ENCODE results near the gene ERGIC3.
"Not testable (repeated sequence)": the region's sequence is repeated elsewhere in the genome, so short reads cannot be mapped to it uniquely, and the experiment has no call there.

Gene ERGIC3

GRCh38 chr20:35523298-35523888, 18.5 kb upstream of the ERGIC3 start:
- no peak for DNase-seq

GRCh38 chr20:35525639-35526038, 16.2 kb upstream of the ERGIC3 start:
- no peak for DNase-seq

GRCh38 chr20:35527122-35527769, 14.6 kb upstream of the ERGIC3 start:
- no peak for DNase-seq

DNA sequence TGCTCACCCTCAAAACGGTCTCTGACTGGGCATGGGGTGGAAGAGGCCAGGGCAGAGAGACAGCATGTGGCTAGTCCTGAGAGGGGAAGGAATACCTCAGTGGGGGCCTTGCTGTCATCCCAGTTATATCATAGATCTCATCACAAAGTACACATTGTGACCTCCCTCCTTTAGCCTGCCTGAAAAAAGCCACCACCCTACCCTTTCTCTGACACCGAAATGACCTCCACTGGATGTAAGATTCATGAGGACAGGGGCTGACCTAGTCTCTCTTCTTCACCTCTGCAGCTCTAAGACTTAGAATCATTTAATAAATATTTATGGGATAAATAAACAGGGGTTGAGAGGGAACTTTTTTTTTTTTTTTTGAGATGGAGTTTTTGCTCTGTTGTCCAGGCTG, 12.3 kb upstream of the ERGIC3 start, which contains the start of gene C20orf173:
Gene C20orf173, minus strand, starts transcription at position 101 of the 400 bp plus-strand sequence. CDS start 279 bp downstream, outside the sequence.
- no peak for DNase-seq

DNA sequence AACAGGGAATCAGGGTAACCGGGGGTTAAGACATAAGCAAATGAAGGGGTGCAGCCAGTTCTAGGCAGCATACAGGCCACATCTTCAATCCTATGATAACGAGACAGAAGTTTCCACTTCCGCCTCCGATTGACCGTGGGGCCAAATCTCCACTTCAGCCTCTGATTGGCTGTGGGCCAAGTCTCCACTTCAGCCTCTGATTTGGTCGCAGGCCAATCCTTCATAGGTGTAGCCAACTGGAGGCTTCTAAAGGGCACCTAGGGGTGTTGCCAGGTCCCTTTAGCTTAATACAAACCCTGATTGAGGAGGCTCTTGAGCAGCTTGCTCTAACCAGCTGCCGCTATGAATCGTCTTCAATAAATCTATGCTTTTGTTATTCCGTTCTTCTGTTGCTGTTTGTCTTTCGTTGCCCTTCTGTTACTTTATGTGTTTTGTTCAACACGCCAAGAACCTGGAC, 2.1 kb upstream of the ERGIC3 start:
- no peak for DNase-seq

DNA sequence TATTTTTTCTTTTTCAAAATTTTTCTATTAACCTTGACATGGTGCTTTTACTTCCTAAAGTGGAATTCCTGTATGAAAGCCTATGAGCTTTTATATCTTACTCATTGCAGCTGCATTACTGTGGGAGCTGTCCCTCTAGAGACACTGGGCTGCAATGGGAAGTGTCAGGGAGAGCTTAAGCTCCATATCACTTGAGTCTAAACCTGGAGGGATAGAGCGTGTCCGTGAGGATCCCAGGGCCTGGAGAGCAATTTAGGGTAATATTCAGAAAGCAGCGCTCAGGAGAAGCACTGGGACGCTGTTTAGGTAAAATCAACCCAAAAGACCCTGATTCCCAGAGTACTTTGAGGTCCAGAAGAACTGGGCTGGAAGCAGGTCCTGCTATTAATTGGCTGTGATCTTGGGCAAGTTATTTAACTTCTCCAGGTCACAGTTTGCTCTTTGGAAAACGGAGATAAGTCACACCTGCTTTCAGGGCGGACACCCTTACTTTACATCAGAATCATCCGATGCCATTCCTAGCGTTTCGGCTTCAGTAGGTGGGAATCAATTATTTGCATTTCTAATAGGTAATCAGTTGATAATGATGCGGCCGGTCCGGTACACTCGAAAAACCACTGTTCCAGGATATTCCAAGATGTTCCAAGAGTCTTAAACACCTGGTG, 628 bp upstream of the ERGIC3 start:
- DNase-seq = no peak

GRCh38 chr20:35542990-35543389, 1.1 kb downstream of the ERGIC3 start:
- no peak for DNase-seq

DNA sequence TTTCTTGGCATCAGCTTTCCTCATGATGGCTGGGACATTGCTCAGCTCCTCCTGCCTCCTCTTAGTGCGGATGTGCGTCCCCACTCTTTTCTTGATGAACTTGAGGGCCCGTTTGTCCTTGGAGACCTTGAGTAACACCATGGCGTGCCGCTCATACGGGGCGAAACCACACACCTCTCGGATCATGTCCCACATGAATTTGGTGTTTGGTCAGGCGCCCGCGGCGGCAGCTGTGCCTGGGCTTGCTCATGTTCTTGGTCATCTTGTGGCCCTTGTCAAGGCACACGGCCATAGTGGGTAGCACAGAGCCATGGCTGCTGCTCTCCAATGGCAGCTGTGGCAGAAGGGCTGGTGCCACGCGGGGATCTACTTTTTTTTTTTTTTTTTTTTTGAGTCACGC, 2.6 kb downstream of the ERGIC3 start:
- no peak for DNase-seq

DNA sequence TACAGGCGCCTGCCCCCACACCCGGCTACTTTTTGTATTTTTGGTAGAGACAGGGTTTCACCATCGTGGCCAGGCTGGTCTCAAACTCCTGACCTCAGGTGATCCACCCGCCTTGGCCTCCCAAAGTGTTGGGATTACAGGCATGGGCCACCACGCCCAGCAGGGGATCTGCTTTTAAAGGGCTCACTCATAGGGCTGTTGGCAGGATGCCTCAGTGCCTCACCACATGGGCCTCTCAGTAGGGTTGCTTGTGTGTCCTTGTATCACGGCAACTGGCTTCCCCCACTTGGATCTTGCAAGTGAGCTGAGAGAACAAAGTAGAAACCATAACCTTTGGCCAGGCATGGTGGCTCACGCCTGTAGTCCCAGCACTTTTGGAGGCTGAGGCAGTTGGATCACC, 3.1 kb downstream of the ERGIC3 start:
- DNase-seq = not testable (repeated sequence)

DNA sequence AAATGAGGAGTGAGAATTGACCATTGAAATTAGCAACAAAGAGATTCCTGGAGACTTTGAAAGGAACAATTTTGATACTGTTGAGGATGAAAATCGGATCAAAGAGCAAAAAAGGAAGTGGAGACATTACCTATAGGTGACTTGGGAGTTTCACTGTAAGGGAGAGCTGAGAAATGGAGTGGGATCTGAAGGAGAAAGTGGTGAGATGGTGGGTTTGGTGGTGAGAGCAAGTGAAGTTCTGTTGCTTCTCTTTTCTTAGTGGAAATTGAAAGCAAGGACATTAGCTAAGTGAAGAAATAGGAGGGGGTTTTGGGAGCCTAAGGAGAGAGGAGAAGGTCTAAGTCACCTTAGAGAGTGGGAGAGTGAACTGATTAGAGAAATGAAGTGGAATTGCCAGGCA, 4.2 kb downstream of the ERGIC3 start:
- no peak for DNase-seq

GRCh38 chr20:35547329-35547728, 5.5 kb downstream of the ERGIC3 start:
- DNase-seq = no peak

DNA sequence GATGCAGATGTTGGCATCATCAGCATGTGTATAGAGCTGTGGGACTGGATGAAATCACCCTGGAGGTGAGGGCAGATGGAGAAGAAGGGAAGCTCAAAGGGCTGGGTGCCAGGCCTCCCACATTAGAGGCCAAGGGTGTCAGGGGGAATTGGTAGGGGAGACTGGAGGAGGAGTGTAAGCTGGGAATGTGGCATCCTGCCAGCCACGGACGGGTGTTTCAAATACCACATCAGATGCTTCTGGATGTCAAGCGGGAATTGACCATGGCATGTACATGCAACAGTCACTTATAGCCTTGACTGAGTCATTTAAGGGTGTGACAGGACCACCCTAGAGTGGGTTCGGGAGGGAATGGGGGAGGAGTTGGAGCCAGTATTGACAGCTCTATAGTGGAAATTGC, 9.6 kb downstream of the ERGIC3 start:
- DNase-seq = no peak

GRCh38 chr20:35552914-35553313, 11.0 kb downstream of the ERGIC3 start:
- no peak for DNase-seq

DNA sequence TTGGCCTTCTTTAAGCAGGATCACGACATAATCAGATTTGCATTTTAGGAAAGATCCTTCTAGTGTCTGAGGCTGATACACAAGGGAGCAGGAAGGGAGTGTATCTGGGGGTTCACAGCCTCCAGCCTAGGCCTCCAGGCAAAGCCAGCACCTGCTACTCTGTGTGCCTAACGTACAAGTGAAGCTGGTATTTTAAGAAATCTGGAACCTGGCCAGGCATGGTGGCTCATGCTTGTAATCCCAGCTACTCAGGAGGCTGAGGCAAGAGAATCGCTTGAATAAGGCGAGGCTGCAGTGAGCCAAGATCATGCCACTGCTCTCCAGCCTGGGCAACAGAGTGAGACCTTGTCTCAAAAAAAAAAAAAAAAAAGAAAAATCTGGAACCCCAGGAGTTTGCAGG, 13.6 kb downstream of the ERGIC3 start:
- DNase-seq = not testable (repeated sequence)

GRCh38 chr20:35555951-35556645, 14.2 kb downstream of the ERGIC3 start:
- DNase-seq = no peak

- DNase-seq = no peak
Measured at GRCh38 chr20:35556871-35557270, 15.0 kb downstream of the ERGIC3 start.

GRCh38 chr20:35558451-35558850, 16.6 kb downstream of the ERGIC3 start:
- DNase-seq = no peak

DNA sequence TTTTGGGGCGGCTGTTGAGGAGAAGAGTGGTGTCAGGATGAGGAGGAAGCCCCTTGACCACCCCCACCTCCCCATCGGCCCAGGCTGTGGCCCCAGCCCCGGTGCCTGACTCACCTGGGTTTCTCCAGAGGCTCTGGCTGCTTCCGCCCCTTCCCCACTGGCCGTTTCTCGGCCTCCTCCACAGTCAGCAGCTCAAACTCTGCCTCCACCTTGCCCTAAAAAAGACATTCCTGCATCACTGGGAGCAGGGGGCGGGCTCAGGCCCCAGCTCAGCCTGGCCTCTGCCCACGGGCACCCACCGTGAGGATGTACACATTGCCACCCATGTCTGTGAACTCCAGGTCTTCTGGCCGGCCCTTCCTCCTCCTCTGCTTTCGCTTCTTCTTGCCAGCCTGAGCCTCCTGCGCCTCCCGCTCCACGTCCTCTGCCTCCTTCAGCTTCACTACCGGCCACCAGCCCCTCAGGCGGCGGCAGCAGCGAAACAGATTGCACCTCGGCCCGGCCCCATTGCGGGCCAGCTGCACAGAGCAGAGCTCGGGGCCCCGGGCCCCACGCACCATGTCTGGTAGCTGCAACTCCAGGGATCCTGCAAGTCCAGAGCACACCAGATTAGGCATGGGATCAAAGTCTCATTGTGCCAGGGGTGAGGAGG, 17.3 kb downstream of the ERGIC3 start:
- DNase-seq = no peak

DNA sequence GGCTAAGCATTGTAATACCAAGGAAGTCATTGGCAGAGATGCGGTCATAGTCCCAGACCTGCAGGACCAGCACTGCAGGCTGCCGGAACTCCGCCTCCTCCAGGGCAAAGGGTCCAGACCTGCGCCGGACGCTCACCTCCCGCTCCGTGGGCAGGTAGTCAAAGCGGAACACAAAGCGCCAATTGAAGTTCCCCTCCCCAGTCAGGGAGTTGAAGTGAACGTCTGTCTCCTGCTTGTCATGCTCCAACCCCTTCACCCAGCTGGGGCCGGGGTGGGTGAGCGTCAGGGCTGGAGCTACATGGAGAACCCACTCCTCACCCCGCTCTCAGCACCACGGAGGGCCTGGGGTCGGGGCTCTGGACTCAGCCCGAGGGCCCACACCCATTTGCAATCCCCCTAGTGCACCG, 18.2 kb downstream of the ERGIC3 start:
- no peak for DNase-seq

- DNase-seq = no peak
Measured at GRCh38 chr20:35560541-35560940, 18.7 kb downstream of the ERGIC3 start.

- DNase-seq = no peak
Measured at GRCh38 chr20:35561268-35561667, 19.4 kb downstream of the ERGIC3 start.

GRCh38 chr20:35561671-35562070, 19.8 kb downstream of the ERGIC3 start:
- no peak for DNase-seq

DNA sequence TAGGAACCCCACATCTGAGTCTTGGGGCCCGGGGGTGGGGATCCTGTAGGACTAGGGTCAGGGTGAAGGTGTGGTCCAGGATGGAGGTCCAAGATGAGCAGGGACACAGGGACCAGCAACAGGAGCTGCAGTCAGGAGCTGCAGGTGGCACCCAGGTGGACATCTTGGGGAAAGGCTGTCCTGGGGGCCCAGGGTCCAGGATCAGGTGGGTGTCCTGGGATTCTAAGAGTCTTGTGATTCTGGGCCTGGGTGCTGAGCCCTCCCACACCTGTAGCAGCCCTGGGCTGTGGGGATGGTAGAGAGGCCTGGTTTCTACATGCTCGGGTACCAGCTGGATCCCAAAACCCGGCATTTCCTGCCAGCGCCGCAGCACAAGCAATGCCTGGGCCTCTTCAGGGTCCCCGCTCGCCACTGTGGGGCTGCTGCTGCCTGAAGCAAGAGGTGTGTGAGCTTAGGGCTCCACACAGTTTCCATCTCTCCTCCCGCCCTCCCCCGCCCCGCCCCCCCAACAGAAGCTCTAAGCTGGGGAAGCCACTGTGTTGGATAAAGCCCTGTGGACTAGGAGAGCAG, 20.7 kb downstream of the ERGIC3 start:
- DNase-seq = no peak

Measured in activated CD8-positive, alpha-beta memory T cell treated with anti-CD3 and anti-CD28 coated beads, Interleukin-2, amount 50 U/mL, for 4 hours (primary cell).